ENCODE data around the gene FAM210B.

GRCh38 chr20:56417402-56417801, 58.6 kb downstream of the FAM210B start:
- TF ChIP-seq, protein P1, sequence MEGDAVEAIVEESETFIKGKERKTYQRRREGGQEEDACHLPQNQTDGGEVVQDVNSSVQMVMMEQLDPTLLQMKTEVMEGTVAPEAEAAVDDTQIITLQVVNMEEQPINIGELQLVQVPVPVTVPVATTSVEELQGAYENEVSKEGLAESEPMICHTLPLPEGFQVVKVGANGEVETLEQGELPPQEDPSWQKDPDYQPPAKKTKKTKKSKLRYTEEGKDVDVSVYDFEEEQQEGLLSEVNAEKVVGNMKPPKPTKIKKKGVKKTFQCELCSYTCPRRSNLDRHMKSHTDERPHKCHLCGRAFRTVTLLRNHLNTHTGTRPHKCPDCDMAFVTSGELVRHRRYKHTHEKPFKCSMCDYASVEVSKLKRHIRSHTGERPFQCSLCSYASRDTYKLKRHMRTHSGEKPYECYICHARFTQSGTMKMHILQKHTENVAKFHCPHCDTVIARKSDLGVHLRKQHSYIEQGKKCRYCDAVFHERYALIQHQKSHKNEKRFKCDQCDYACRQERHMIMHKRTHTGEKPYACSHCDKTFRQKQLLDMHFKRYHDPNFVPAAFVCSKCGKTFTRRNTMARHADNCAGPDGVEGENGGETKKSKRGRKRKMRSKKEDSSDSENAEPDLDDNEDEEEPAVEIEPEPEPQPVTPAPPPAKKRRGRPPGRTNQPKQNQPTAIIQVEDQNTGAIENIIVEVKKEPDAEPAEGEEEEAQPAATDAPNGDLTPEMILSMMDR (IDR thresholded peaks at IDR 0.05; ENCODE audit: insufficient read depth, low read length, poor library complexity, severe bottlenecking): no peak
- no peak for TF ChIP-seq EZH2phosphoT487 (conservative IDR thresholded peaks at IDR 0.05; ENCODE audit: low read length)
